ENCODE data around the gene IDH3A. TPM values are rescaled to one million over a fixed set of nuclear protein-coding genes. Genes with fewer than 3 reads are reported as not detected.

The IDH3A gene
- total RNA-seq, 1 experiment from 2014 or later, result 67.3 TPM

- ChIA-PET CTCF (no interaction called here), POLR2A (no interaction called here)
- Mint-ChIP-seq H3K27me3 (ENCODE audit: insufficient read depth, unreplicated experiment) (no peaks in the 10 kb centered on the region), H3K36me3 (ENCODE audit: insufficient read depth, unreplicated experiment) (peaks cover 16% of the 10 kb centered on the region), H3K27ac (ENCODE audit: unreplicated experiment) (no peak overlapping the region), H3K4me3 (ENCODE audit: unreplicated experiment) (no peak overlapping the region), H3K4me1 (ENCODE audit: low read depth, unreplicated experiment) (no peaks in the 10 kb centered on the region), H3K9me3 (ENCODE audit: unreplicated experiment) (no peaks in the 10 kb centered on the region)
- no peaks in the 10 kb centered on the region for H3K27me3 ChIP-seq (replicated peaks; ENCODE audit: control insufficient read depth, insufficient read depth, low read length)
- H3K4me3 ChIP-seq (ENCODE audit: low read depth, low read length), result no peak overlapping the region
- no peak for DNase-seq
- intact Hi-C loops (cut with micrococcal nuclease; ENCODE audit: unreplicated experiment), result no loop called here
- H3K36me3 ChIP-seq (ENCODE audit: control insufficient read depth, insufficient read depth, low read length), result no peaks in the 10 kb centered on the region
- H3K4me1 ChIP-seq, result no peaks in the 10 kb centered on the region
- H3K9me3 ChIP-seq, result no peaks in the 10 kb centered on the region
- TF ChIP-seq CTCF (IDR thresholded peaks at IDR 0.05; ENCODE audit: insufficient read depth in 1 of 2, low read depth in 1 of 2, low read length in 1 of 2, severe bottlenecking in 1 of 2, unreplicated experiment in 1 of 2), result no peak
- BruUV-seq (replicated peaks), result no TSS peak
Measured at GRCh38 chr15:78155355-78155939, 6.3 kb downstream of the IDH3A start.

GRCh38 chr15:78156653-78157052 lies 7.5 kb downstream of the IDH3A start:
- no peak overlapping the region for H3K4me3 ChIP-seq (ENCODE audit: low read depth, low read length)
- ChIA-PET POLR2A (no interaction called here), CTCF (no interaction called here)
- no peaks in the 10 kb centered on the region for H3K27me3 ChIP-seq (replicated peaks; ENCODE audit: control insufficient read depth, insufficient read depth, low read length)
- intact Hi-C loops (cut with micrococcal nuclease; ENCODE audit: unreplicated experiment), result no loop called here
- no peaks in the 10 kb centered on the region for H3K36me3 ChIP-seq (ENCODE audit: control insufficient read depth, insufficient read depth, low read length)
- no peaks in the 10 kb centered on the region for H3K4me1 Mint-ChIP-seq (ENCODE audit: low read depth, unreplicated experiment)
- H3K9me3 Mint-ChIP-seq (ENCODE audit: unreplicated experiment), result no peaks in the 10 kb centered on the region
- no peak overlapping the region for H3K4me3 Mint-ChIP-seq (ENCODE audit: unreplicated experiment)
- H3K4me1 ChIP-seq, result no peaks in the 10 kb centered on the region
- DNase-seq, result no peak
- H3K27me3 Mint-ChIP-seq (ENCODE audit: insufficient read depth, unreplicated experiment), result no peaks in the 10 kb centered on the region
- BruUV-seq (replicated peaks), result no TSS peak
- no peak overlapping the region for H3K27ac Mint-ChIP-seq (ENCODE audit: unreplicated experiment)
- no peaks in the 10 kb centered on the region for H3K9me3 ChIP-seq
- no peak for TF ChIP-seq CTCF (IDR thresholded peaks at IDR 0.05; ENCODE audit: insufficient read depth in 1 of 2, low read depth in 1 of 2, low read length in 1 of 2, severe bottlenecking in 1 of 2, unreplicated experiment in 1 of 2)
- H3K36me3 Mint-ChIP-seq (ENCODE audit: insufficient read depth, unreplicated experiment), result peaks cover 18% of the 10 kb centered on the region

- Histone ChIP-seq H3K4me3 (ENCODE audit: low read depth, low read length) (no peak overlapping the region), H3K36me3 (ENCODE audit: control insufficient read depth, insufficient read depth, low read length) (no peaks in the 10 kb centered on the region), H3K4me1 (no peaks in the 10 kb centered on the region), H3K9me3 (no peaks in the 10 kb centered on the region), H3K27me3 (replicated peaks; ENCODE audit: control insufficient read depth, insufficient read depth, low read length) (no peaks in the 10 kb centered on the region)
- CTCF ChIA-PET, result no interaction called here
- no peak overlapping the region for H3K27ac Mint-ChIP-seq (ENCODE audit: unreplicated experiment)
- no peak for TF ChIP-seq CTCF (IDR thresholded peaks at IDR 0.05; ENCODE audit: insufficient read depth in 1 of 2, low read depth in 1 of 2, low read length in 1 of 2, severe bottlenecking in 1 of 2, unreplicated experiment in 1 of 2)
- peaks cover 23% of the 10 kb centered on the region for H3K36me3 Mint-ChIP-seq (ENCODE audit: insufficient read depth, unreplicated experiment)
- POLR2A ChIA-PET, result no interaction called here
- intact Hi-C loops (cut with micrococcal nuclease; ENCODE audit: unreplicated experiment), result no loop called here
- DNase-seq, result no peak
- H3K9me3 Mint-ChIP-seq (ENCODE audit: unreplicated experiment), result no peaks in the 10 kb centered on the region
- no peak overlapping the region for H3K4me3 Mint-ChIP-seq (ENCODE audit: unreplicated experiment)
- H3K4me1 Mint-ChIP-seq (ENCODE audit: low read depth, unreplicated experiment), result no peaks in the 10 kb centered on the region
- BruUV-seq (replicated peaks), result no TSS peak
- no peaks in the 10 kb centered on the region for H3K27me3 Mint-ChIP-seq (ENCODE audit: insufficient read depth, unreplicated experiment)
Measured at GRCh38 chr15:78157203-78157602, 8.0 kb downstream of the IDH3A start.
